GM23338 (cell line): ENCODE results near the gene OPRM1. TPM values are rescaled to one million over a fixed set of nuclear protein-coding genes. Genes with fewer than 3 reads are reported as not detected.

Experiments used
- ATAC-seq: fragments of 200-7000 bp; cut with Tn5 transposase; 3 replicates; pipeline ENCODE4 v1.9.1; 2020
- DNase-seq: peaks from one replicate; pipeline ENCODE4 v3.0.0-alpha.2; 2015; ENCODE audit warnings: low spot score
- H2AFZ ChIP-seq: fragments of 200-600 bp; sonication (generic); 2 replicates; pipeline ENCODE4 v1.8.0; 2016; ENCODE audit warnings: antibody characterized with exemption, mild to moderate bottlenecking, moderate library complexity
- H3F3A ChIP-seq: fragments of 200-600 bp; sonication (generic); replicated peaks from 2 replicates; pipeline ENCODE4 v1.8.0; 2017; ENCODE audit warnings: antibody characterized with exemption, mixed run types, low read depth
- H3K27ac ChIP-seq: fragments of 200-600 bp; sonication (generic); 2 replicates; pipeline ENCODE4 v1.6.1; 2016; ENCODE audit warnings: low read depth
- H3K27me3 ChIP-seq: fragments of 200-600 bp; sonication (generic); 2 replicates; pipeline ENCODE4 v1.8.0; 2016; ENCODE audit warnings: mild to moderate bottlenecking, mixed run types, moderate library complexity; ENCODE audit not compliant: insufficient read depth
- H3K36me3 ChIP-seq: fragments of 200-600 bp; sonication (generic); 2 replicates; pipeline ENCODE4 v1.8.0; 2016; ENCODE audit warnings: mild to moderate bottlenecking; ENCODE audit not compliant: insufficient read depth
- H3K4me1 ChIP-seq: fragments of 200-600 bp; sonication (generic); 2 replicates; pipeline ENCODE4 v1.8.0; 2016; ENCODE audit warnings: mild to moderate bottlenecking, moderate library complexity; ENCODE audit not compliant: insufficient read depth
- H3K4me2 ChIP-seq: fragments of 200-600 bp; sonication (generic); 2 replicates; pipeline ENCODE4 v1.7.1; 2017; ENCODE audit warnings: mixed run types
- H3K4me3 ChIP-seq: fragments of 200-600 bp; sonication (generic); 2 replicates; pipeline ENCODE4 v1.6.1; 2016; ENCODE audit warnings: mixed run types
- H3K79me2 ChIP-seq: fragments of 200-600 bp; sonication (generic); replicated peaks from 2 replicates; pipeline ENCODE4 v1.8.0; 2017; ENCODE audit warnings: mild to moderate bottlenecking; ENCODE audit not compliant: insufficient read depth
- H3K9me2 ChIP-seq: fragments of 200-600 bp; sonication (generic); 2 replicates; pipeline ENCODE4 v1.8.0; 2017; ENCODE audit not compliant: insufficient read depth
- H4K20me1 ChIP-seq: fragments of 200-600 bp; sonication (generic); replicated peaks from 2 replicates; pipeline ENCODE4 v1.8.0; 2017; ENCODE audit warnings: mild to moderate bottlenecking; ENCODE audit not compliant: insufficient read depth
- H3K27ac Mint-ChIP-seq: 2 replicates; pipeline ENCODE4 v1.8.0; 2020; ENCODE audit warnings: inconsistent platforms, mild to moderate bottlenecking, moderate library complexity, mixed read lengths
- H3K27me3 Mint-ChIP-seq: 3 replicates; pipeline ENCODE4 v1.8.0; 2022; ENCODE audit warnings: low read depth, mild to moderate bottlenecking, moderate library complexity, mixed read lengths, inconsistent platforms; ENCODE audit not compliant: insufficient read depth, poor library complexity
- H3K36me3 Mint-ChIP-seq: 3 replicates; pipeline ENCODE4 v1.8.0; 2021; ENCODE audit warnings: low read depth, mild to moderate bottlenecking, inconsistent platforms, moderate library complexity, mixed read lengths
- H3K4me1 Mint-ChIP-seq: 3 replicates; pipeline ENCODE4 v1.8.0; 2020; ENCODE audit warnings: mild to moderate bottlenecking, inconsistent platforms, mixed read lengths
- H3K4me3 Mint-ChIP-seq: 3 replicates; pipeline ENCODE4 v1.8.0; 2021; ENCODE audit warnings: moderate library complexity, mild to moderate bottlenecking, inconsistent platforms, mixed read lengths
- H3K9me3 Mint-ChIP-seq: 3 replicates; pipeline ENCODE4 v1.8.0; 2020; ENCODE audit warnings: moderate library complexity, mild to moderate bottlenecking, inconsistent platforms, mixed read lengths
- EZH2phosphoT487 ChIP-seq: fragments of 200-600 bp; sonication (generic); IDR thresholded peaks from one replicate; pipeline ENCODE4 v1.8.1; 2018; ENCODE audit warnings: antibody characterized with exemption; ENCODE audit not compliant: unreplicated experiment
- POLR2AphosphoS5 ChIP-seq: IDR thresholded peaks from 2 replicates; pipeline ENCODE4 v1.6.1; 2016; ENCODE audit warnings: antibody characterized with exemption, low read depth
- ZNF331 ChIP-seq: fragments of 250-450 bp; sonication (Bioruptor Pico); IDR thresholded peaks from 2 replicates; pipeline ENCODE4 v1.5.0; 2020; ENCODE audit warnings: low read depth, mild to moderate bottlenecking, moderate library complexity
- polyA plus RNA-seq: library from polyadenylated mRNA; unstranded; fragments of >200 nt; fragmentation: Nextera tagmentation; extraction: Ambion mirVana; gene quantifications from 2 replicates; pipeline ENCODE4 v1.2.1, GENCODE V29; 2016
- total RNA-seq: library from RNA; depleted of rRNA; stranded (reverse); fragments of >200 nt; shearing (Covaris generic); gene quantifications from 2 replicates; pipeline ENCODE4 v1.2.3, GENCODE V29; 2014
- TF ChIP-seq, protein P1 (sequence below): IDR thresholded peaks from 2 replicates; pipeline ENCODE4 v1.6.1; 2016; ENCODE audit warnings: antibody characterized with exemption
- TF ChIP-seq, protein P2 (sequence below): fragments of 250-450 bp; sonication (Bioruptor Pico); IDR thresholded peaks from 2 replicates; pipeline ENCODE4 v1.5.0; 2020; ENCODE audit warnings: mild to moderate bottlenecking, moderate library complexity

The OPRM1 gene
- total and polyA plus RNA-seq, 2 experiments from 2014 or later, result 0.52 TPM; not detected in 1

DNA sequence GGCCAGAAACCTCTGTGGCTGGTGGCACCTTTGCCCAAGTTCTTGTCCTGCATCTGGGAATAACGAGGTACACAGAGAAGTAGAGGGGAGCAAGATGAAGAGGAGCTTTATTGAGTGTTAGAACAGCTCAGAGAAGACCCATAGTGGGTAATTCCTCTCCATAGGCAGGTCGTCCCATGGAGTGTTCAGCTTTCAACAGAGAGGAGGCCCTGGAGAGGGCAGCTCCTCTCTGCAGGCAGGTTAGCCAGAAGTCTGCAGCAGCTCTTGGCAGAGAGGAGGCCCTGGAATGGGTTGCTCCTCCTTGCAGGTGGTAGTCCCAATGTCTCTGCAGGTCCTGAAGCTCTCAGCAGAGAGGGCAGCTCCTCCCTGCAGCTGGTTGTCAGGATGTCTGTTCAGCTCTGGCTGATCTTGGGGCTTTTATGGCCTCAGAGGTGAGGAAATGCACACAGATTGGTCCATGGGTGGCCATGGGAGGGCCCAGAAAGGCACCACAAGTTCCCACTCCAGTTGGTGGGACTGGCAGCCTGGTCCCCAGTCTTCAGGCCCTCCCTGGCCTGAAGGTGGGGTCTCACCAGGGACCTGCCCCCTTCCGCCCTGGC, 228.6 kb downstream of the OPRM1 start:
- TF ChIP-seq EZH2phosphoT487, result no peak
- TF ChIP-seq, protein P1, sequence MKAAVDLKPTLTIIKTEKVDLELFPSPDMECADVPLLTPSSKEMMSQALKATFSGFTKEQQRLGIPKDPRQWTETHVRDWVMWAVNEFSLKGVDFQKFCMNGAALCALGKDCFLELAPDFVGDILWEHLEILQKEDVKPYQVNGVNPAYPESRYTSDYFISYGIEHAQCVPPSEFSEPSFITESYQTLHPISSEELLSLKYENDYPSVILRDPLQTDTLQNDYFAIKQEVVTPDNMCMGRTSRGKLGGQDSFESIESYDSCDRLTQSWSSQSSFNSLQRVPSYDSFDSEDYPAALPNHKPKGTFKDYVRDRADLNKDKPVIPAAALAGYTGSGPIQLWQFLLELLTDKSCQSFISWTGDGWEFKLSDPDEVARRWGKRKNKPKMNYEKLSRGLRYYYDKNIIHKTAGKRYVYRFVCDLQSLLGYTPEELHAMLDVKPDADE, result no peak
- TF ChIP-seq, protein P2, sequence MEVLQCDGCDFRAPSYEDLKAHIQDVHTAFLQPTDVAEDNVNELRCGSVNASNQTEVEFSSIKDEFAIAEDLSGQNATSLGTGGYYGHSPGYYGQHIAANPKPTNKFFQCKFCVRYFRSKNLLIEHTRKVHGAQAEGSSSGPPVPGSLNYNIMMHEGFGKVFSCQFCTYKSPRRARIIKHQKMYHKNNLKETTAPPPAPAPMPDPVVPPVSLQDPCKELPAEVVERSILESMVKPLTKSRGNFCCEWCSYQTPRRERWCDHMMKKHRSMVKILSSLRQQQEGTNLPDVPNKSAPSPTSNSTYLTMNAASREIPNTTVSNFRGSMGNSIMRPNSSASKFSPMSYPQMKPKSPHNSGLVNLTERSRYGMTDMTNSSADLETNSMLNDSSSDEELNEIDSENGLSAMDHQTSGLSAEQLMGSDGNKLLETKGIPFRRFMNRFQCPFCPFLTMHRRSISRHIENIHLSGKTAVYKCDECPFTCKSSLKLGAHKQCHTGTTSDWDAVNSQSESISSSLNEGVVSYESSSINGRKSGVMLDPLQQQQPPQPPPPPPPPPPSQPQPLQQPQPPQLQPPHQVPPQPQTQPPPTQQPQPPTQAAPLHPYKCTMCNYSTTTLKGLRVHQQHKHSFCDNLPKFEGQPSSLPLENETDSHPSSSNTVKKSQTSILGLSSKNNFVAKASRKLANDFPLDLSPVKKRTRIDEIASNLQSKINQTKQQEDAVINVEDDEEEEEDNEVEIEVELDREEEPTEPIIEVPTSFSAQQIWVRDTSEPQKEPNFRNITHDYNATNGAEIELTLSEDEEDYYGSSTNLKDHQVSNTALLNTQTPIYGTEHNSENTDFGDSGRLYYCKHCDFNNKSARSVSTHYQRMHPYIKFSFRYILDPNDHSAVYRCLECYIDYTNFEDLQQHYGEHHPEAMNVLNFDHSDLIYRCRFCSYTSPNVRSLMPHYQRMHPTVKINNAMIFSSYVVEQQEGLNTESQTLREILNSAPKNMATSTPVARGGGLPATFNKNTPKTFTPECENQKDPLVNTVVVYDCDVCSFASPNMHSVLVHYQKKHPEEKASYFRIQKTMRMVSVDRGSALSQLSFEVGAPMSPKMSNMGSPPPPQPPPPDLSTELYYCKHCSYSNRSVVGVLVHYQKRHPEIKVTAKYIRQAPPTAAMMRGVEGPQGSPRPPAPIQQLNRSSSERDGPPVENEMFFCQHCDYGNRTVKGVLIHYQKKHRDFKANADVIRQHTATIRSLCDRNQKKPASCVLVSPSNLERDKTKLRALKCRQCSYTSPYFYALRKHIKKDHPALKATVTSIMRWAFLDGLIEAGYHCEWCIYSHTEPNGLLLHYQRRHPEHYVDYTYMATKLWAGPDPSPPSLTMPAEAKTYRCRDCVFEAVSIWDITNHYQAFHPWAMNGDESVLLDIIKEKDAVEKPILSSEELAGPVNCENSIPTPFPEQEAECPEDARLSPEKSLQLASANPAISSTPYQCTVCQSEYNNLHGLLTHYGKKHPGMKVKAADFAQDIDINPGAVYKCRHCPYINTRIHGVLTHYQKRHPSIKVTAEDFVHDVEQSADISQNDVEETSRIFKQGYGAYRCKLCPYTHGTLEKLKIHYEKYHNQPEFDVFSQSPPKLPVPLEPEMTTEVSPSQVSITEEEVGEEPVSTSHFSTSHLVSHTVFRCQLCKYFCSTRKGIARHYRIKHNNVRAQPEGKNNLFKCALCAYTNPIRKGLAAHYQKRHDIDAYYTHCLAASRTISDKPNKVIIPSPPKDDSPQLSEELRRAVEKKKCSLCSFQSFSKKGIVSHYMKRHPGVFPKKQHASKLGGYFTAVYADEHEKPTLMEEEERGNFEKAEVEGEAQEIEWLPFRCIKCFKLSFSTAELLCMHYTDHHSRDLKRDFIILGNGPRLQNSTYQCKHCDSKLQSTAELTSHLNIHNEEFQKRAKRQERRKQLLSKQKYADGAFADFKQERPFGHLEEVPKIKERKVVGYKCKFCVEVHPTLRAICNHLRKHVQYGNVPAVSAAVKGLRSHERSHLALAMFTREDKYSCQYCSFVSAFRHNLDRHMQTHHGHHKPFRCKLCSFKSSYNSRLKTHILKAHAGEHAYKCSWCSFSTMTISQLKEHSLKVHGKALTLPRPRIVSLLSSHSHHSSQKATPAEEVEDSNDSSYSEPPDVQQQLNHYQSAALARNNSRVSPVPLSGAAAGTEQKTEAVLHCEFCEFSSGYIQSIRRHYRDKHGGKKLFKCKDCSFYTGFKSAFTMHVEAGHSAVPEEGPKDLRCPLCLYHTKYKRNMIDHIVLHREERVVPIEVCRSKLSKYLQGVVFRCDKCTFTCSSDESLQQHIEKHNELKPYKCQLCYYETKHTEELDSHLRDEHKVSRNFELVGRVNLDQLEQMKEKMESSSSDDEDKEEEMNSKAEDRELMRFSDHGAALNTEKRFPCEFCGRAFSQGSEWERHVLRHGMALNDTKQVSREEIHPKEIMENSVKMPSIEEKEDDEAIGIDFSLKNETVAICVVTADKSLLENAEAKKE (CRISPR knock-in tag), result no peak
- TF ChIP-seq ZNF331 (CRISPR knock-in tag), result no peak
- no peak for TF ChIP-seq POLR2AphosphoS5

More for the DNA sequence above, 228.6 kb downstream of the OPRM1 start:
- Histone ChIP-seq H3K79me2 (no peaks in the 10 kb centered on the region), H4K20me1 (no peaks in the 10 kb centered on the region), H3K36me3 (no peaks in the 10 kb centered on the region), H3K4me1 (no peaks in the 10 kb centered on the region), H3K27me3 (no peaks in the 10 kb centered on the region), H3K4me3 (no peak overlapping the region), H3K27ac (no peak overlapping the region), H3K4me2 (no peak overlapping the region), H2AFZ (no peak overlapping the region), H3K9me2 (no peaks in the 10 kb centered on the region), H3F3A (no peaks in the 10 kb centered on the region)
- Mint-ChIP-seq H3K4me3 (no peak overlapping the region), H3K36me3 (peaks cover 9% of the 10 kb centered on the region), H3K27me3 (no peaks in the 10 kb centered on the region), H3K27ac (no peak overlapping the region), H3K9me3 (peaks cover 18% of the 10 kb centered on the region), H3K4me1 (no peaks in the 10 kb centered on the region)
- no peak for ATAC-seq
- DNase-seq, result no peak
